GM18508 (cell line): Measurements from ENCODE around the gene SRSF7.
"Not testable (repeated sequence)": the region's sequence is repeated elsewhere in the genome, so short reads cannot be mapped to it uniquely, and the experiment has no call there.

Experiments
- ATAC-seq: cut with Tn5 transposase; IDR thresholded peaks from one replicate; pipeline ENCODE4 v1.9.1; 2021; ENCODE audit warnings: moderate number of reproducible peaks; ENCODE audit not compliant: insufficient read depth, unreplicated experiment

SRSF7 gene

DNA sequence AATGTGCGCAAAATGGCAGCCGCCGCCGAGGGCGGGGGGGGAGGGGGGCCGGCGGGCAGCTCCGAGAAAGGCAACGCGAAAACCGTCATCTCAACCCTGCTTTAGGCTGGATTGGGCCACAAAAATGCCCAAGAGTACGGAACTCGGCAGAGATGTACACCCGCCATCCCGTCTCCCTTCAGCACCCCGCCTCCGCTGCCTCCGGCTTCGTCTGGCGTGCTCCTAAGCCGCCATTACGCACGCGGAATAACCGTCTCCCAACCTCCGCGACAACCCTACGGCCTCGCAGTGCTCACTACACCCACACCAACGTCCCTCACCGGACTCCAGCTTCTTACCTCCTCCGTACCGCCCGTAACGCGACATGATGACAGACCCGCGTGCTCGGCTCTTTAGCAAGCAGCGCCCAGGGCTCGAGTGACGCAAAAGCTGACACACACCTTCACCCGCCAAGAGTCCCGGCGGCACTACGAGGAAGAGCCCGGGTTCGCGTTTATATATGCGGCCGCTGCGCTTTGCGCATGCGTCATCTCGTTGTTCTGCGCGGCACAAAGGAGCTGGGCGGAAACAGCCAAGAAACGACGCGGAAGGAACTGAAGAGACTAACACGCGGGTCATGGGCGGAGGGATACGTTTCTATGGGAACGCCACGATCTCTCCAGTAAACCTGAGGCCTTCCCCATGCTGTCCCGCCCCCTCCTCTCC, at the start of gene SRSF7:
Gene SRSF7 (minus strand): TSS at position 471 of the 705 bp plus-strand sequence. CDS start 105 bp downstream, at position 366.
- peak; percentile 52 for ATAC-seq

DNA sequence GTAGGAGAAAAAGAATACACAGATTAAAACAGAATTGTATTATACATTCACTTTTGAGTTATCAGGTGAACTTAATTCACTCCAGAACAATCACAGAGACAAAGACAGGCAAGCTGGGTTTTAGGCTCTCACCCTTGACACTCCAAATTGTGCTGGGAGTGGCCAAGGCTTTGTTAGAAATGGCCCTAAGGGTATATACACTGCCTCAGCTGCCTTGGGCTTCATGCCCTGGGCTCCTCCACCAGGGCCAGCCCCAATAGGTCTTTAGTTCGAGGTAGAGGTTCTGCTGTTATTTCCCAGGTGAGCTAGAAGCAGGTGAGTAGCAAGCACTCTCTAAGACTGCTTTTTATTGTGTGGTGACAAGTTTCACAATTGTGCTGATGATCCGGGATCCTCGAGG, 46.8 kb upstream of the SRSF7 start:
- no peak for ATAC-seq

DNA sequence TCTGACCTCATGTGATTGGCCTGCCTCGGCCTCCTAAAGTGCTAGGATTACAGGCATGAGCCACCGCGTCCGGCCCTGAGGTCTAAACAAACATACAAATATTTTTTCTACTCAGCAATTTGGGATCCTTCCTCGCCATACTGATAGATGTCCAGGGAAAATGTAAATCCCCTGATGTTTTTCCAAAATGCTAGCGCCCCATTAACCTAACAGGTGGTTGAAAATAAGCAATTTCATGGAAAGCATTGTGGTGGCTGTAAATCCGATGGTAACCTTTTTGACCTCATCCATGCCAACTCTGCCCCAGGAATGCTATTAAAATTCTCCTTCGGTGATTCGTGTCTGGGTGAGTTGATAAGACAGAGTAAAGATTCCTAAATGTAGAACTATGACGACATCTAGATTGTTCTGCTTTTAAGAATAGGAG, 46.1 kb upstream of the SRSF7 start:
- ATAC-seq = no peak

DNA sequence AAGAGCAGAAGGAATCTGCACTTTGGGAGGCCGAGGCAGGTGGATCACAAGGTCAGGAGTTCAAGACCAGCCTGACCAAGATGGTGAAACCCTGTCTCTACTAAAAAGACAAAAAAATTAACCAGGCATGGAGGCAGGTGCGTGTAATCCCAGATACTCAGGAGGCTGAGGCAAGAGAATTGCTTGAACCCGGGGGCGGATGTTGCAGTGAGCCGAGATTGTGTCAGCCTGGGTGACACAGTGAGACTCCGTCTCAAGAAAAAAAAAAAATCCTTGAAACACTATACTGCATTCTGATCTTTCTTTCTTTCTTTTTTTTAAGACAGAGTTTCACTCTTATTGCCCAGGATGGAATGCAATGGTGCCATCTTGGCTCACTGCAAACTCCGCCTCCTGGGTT, 43.9 kb upstream of the SRSF7 start:
- not testable (repeated sequence) for ATAC-seq

- ATAC-seq = no peak
These were observed 43.2 kb upstream of the SRSF7 start for GRCh38 chr2:38794235-38794946.

GRCh38 chr2:38793511-38793910, 42.4 kb upstream of the SRSF7 start:
- ATAC-seq = no peak

GRCh38 chr2:38792751-38793150, 41.6 kb upstream of the SRSF7 start:
- no peak for ATAC-seq

- ATAC-seq = not testable (repeated sequence)
These were observed 41.2 kb upstream of the SRSF7 start for GRCh38 chr2:38792321-38792720.

DNA sequence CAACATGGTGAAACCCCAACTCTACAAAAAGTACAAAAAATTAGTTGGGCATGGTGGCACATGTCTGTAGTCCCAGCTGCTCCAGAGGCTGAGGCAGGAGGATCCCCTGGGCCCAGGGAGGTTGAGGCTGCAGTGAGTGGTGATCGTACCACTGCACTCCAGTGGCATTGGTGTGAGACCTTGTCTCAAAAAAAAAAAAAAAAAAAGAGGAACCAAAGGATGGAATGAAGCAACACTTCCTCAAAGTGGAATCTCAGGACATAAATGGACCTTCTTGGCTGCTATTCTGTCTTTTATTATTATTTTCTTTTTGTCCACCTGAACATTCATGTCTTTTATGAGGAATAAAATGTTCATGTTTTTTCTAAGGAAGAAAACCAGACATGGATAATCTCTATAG, 40.6 kb upstream of the SRSF7 start:
- no peak for ATAC-seq

- no peak for ATAC-seq
These were observed 38.5 kb upstream of the SRSF7 start for GRCh38 chr2:38789691-38790090.

GRCh38 chr2:38788306-38788705, 37.1 kb upstream of the SRSF7 start:
- ATAC-seq = no peak

DNA sequence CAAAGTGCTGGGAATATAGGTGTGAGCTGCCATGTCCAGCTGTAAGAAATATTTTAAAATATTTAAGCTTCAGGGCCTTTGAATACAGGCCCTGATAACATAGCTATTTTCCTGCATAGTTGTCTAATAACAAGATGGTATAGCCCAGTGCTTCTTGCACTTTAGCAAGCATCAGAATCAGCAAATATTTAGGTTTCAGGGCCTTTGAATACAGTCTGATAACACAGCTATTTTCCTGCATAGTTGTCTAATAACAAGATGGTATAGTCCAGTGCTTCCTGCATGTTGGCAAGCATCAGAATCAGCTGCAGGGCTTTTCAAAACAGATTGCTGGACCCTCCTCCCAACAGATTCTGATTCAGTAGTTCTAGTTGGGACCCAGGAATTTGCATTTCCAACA, 32.4 kb upstream of the SRSF7 start:
- ATAC-seq = no peak

- ATAC-seq = no peak
These were observed 27.5 kb upstream of the SRSF7 start for GRCh38 chr2:38778687-38779082.

DNA sequence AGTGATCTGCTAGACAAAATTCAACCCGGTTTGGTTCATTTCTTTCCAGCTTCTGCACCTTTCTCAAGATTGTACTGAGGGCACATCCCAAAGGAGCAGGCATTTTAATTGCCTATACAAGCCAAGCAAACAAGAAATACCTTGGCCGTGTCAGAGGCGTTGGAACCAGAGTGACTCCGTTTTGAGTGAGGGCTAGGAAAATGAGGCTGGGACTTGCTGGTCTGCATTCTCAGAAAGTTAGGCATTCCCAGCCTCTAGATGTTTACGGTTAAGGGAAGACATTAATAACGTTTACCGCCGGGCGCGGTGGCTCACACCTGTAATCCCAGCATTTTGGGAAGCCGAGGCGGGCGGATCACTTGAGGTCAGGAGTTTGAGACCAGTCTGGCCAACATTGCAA, 25.4 kb upstream of the SRSF7 start:
- ATAC-seq = no peak

GRCh38 chr2:38775921-38776225, 24.7 kb upstream of the SRSF7 start:
- no peak for ATAC-seq

GRCh38 chr2:38775097-38775920, 24.1 kb upstream of the SRSF7 start:
- no peak for ATAC-seq

GRCh38 chr2:38771632-38772031, 20.5 kb upstream of the SRSF7 start:
- ATAC-seq = no peak

DNA sequence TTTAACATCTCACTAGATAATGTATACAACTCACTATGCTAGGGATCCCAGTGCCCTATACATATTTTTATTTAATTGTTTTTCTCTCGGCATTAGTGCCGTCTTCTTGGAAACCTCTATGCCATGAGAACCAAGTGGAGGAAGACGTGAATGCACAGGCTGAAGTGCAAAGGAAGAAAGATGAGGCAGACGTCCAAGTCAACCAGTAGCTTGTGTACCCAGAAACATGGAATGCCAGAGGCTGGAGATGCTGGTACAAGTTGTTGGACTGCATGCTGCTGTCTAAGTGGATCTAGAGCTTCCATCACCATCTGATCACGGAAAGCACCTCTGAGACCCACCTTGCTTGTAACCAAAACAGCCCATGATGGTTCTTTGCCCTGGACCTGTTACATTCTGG, 14.4 kb upstream of the SRSF7 start:
- no peak for ATAC-seq

DNA sequence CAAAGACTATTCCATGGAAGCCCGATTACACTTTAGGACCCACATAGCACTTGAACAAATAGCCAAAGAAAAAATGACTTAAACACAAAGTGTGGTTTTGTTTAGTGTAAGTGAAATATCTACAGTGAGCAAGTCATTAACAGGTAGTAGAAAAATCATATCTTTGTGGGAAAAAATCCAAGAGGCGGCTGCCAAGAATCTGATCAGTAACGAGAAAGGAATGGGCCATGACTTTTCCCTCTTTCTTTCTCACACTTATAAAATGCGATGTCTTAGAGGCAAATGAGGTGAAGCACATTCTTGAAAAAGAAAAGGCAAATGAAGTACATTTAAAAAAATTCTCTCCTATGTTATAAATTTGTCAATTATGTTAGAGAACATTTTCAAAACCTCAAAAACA, 14.0 kb upstream of the SRSF7 start:
- ATAC-seq = no peak

DNA sequence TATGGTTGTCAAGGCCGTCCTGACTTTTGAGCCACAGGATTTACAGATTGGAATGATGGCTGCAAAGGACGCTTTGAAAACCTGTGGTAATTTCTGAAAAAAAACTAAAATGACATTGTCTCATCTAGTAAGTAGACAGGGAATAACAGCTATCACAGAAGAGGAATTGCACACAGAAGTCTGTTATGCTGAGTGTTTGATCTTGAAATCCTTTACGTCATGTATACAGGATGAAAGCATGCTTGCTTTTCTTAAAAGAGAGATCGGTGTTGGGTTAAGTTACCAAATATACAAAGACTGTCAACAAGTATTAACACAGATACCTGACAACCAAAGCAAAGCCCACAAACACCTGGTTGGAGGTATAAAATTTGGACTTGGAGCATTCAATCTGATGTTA, 12.6 kb upstream of the SRSF7 start:
- no peak for ATAC-seq

DNA sequence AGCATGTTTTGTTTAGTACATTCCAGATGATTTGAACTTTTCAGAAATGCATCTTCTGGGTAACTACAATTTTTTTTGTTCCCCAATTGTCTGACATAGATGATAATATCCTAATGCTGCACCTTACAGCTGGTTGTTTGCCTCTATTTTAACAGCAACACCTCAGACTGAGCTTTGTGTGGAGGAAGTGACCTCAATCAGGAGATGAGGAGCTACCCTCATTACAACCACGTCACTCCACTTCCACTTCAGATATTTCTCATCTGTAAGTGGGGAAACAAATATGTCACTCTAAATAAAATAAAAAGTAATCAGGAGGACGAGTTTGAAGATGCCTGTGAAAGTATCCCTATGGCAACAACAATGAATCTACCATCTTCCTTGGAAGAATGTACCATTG, 12.1 kb upstream of the SRSF7 start:
- ATAC-seq = no peak
